Upper lobe of left lung (tissue), 6 donors: Measurements from ENCODE around the gene RCSD1. TPM values are rescaled to one million over a fixed set of nuclear protein-coding genes. Genes with fewer than 3 reads are reported as not detected.
A peak's percentile ranks its signal among the peaks of the same experiment; 100 is the strongest.

Experiments used
- ATAC-seq, 2 donors: fragments of 200-7000 bp; cut with Tn5 transposase; one replicate each; pipeline ENCODE4 v1.9.1; 2022; ENCODE audit warnings: mild to moderate bottlenecking in 2 of 2, moderate library complexity in 2 of 2; ENCODE audit not compliant: low FRiP score in 2 of 2
- DNase-seq, 2 donors: peaks; one replicate each; pipeline ENCODE4 v3.0.0-alpha.2; 2019 to 2020
- H3K27ac ChIP-seq, 4 donors: fragments of 200-600 bp; sonication (generic); one replicate each; pipeline ENCODE4 v1.5.1; 2016 to 2019
- H3K27me3 ChIP-seq, 4 donors: fragments of 200-600 bp; sonication (generic); one replicate each; pipeline ENCODE4 v1.5.1; 2017 to 2019
- H3K36me3 ChIP-seq, 4 donors: fragments of 200-600 bp; sonication (generic); one replicate each; pipeline ENCODE4 v1.5.1; 2016 to 2019
- H3K4me1 ChIP-seq, 4 donors: fragments of 200-600 bp; sonication (generic); one replicate each; pipeline ENCODE4 v1.5.1; 2018 to 2019
- H3K4me3 ChIP-seq, 4 donors: fragments of 200-600 bp; sonication (generic); one replicate each; pipeline ENCODE4 v1.5.1; 2017 to 2019; ENCODE audit warnings: mild to moderate bottlenecking in 2 of 4, moderate library complexity in 1 of 4
- H3K9me3 ChIP-seq, 4 donors: fragments of 200-600 bp; sonication (generic); one replicate each; pipeline ENCODE4 v1.5.1; 2018 to 2019
- CTCF ChIP-seq, 6 experiments: fragments of 450-650 bp in 4 of 6; fragments of 200-600 bp in 2 of 6; sonication (generic) in 2 of 6; IDR thresholded peaks; one replicate each; pipeline ENCODE4 v1.5.1; 2016 to 2019; ENCODE audit warnings: antibody characterized with exemption in 6 of 6
- EP300 ChIP-seq, 4 donors: sonication (generic); formaldehyde crosslinking; IDR thresholded peaks; one replicate each; pipeline ENCODE4 v1.5.1; 2017; ENCODE audit warnings: antibody characterized with exemption in 4 of 4, control low read depth in 2 of 4
- POLR2A ChIP-seq, 4 donors: fragments of 450-650 bp; IDR thresholded peaks; one replicate each; pipeline ENCODE4 v1.5.1; 2016 to 2017; ENCODE audit warnings: antibody characterized with exemption in 4 of 4, mild to moderate bottlenecking in 2 of 4
- POLR2AphosphoS5 ChIP-seq, 2 donors: sonication (generic); formaldehyde crosslinking; IDR thresholded peaks; one replicate each; pipeline ENCODE4 v1.5.1; 2017; ENCODE audit warnings: antibody characterized with exemption in 2 of 2
- WGBS, 2 donors: methylation state at CpG; one replicate each; pipeline ENCODE4 v1.1.5; 2017 to 2018; 5-methylcytosine and 5-hydroxymethylcytosine counted together
- total RNA-seq, 6 donors: library from RNA; depleted of rRNA in 4 of 6; stranded (reverse); fragments of >200 nt in 4 of 6; gene quantifications; one replicate each; pipeline versions ENCODE4 v1.1.0 to v1.2.1, GENCODE V29; 2016 to 2021
- donor health status: DM: no; HTN: no; CAD: no; lungs with moderate emphysema.
- donor health status: DM: no; HTN: yes; CAD: no; lungs with severe emphysema.

RCSD1 gene
- total RNA-seq, 6 donors from 2014 or later, result 10.7 to 27.2 (median 18.1) TPM

DNA sequence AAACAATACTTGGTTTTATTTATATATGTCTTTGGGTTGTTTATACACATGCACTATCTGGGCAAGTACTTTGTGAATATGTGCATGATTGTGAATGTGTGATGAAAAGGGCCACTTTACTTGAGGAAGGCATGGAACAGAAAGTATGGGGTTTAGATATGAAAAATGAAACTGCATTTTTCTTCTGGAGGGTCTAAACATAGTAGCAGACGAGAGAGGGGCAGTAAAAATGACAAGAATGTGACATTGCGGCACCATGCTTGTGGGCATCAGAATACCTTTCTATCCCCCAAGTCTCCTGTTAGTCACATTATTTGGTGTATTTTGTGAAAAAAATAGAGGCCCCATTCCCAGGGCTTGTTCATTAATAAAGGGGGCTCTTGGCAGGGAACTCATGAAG, 76.3 kb downstream of the RCSD1 start:
- no peak overlapping the region for H3K27ac ChIP-seq
- no peak for ATAC-seq
- H3K36me3 ChIP-seq, result peaks cover 0 to 16% (median 2%) of the 10 kb centered on the region in 4 donors
- H3K4me3 ChIP-seq, result no peak overlapping the region
- 79 to 80% methylated on average over 2 of the region's 2 CpGs for WGBS, 2 donors
- peak in 1 of 2 donors; percentile 1 for DNase-seq
- no peaks in the 10 kb centered on the region for H3K9me3 ChIP-seq
- TF ChIP-seq POLR2A (IDR thresholded peaks at IDR 0.05) (no peak), POLR2AphosphoS5 (IDR thresholded peaks at IDR 0.05) (no peak), EP300 (IDR thresholded peaks at IDR 0.05) (no peak), CTCF (IDR thresholded peaks at IDR 0.05) (no peak)
- no peaks in the 10 kb centered on the region for H3K27me3 ChIP-seq
- H3K4me1 ChIP-seq, result no peaks in the 10 kb centered on the region

DNA sequence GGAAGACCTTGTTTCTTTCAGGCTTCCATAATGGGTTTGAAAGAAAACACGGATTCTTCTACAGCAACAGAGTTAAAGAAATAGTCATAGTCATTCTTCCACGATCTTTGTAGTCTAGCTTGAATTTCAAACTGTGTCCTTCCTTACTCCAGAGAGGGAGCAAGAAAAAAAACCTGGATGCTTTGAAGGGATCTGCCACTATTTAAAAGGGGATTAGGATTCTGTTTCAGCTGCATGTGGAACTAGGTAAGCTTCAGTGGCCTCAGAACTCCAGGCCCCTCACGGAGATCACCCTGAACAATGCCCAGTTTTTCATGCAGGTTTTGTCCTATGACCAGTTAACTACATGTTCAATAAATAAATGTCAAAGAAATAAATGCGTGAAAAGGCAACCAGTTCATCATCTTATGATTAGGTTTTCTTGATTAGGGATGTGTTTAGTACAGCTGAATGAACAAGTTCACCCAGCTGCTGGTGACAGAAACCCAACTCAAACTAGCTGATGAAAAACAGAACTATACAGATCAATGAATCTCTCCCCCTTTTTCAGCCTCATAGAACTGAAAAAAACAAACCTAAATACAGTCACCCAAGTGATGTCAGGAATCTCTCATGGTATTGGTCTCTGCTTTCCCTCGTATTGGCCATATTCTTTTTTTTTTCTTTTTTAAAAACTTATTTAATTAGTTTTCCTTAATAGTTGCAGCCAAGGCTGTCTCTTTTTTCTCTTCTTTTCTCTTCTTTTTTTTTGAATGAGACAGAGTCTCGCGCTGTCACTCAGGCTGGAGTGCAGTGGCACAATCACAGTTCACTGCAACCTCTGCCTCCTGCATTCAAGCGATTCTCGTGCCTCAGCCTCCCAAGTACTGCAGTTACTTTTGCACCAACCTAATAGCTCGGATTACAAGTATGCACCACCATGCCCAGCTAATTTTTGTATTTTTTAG, 77.2 kb downstream of the RCSD1 start:
- WGBS, 2 donors, result 92 to 94% methylated on average over 10 of the region's 10 CpGs
- no peak overlapping the region for H3K4me3 ChIP-seq
- H3K36me3 ChIP-seq, result peaks cover 0 to 16% (median 2%) of the 10 kb centered on the region in 4 donors
- TF ChIP-seq EP300 (IDR thresholded peaks at IDR 0.05), result no peak
- no peak for TF ChIP-seq CTCF (IDR thresholded peaks at IDR 0.05)
- no peak for TF ChIP-seq POLR2A (IDR thresholded peaks at IDR 0.05)
- TF ChIP-seq POLR2AphosphoS5 (IDR thresholded peaks at IDR 0.05), result no peak
- no peaks in the 10 kb centered on the region for H3K9me3 ChIP-seq
- ATAC-seq (no peak), DNase-seq (no peak)
- H3K27me3 ChIP-seq, result no peaks in the 10 kb centered on the region
- H3K4me1 ChIP-seq, result no peaks in the 10 kb centered on the region
- H3K27ac ChIP-seq, result no peak overlapping the region

DNA sequence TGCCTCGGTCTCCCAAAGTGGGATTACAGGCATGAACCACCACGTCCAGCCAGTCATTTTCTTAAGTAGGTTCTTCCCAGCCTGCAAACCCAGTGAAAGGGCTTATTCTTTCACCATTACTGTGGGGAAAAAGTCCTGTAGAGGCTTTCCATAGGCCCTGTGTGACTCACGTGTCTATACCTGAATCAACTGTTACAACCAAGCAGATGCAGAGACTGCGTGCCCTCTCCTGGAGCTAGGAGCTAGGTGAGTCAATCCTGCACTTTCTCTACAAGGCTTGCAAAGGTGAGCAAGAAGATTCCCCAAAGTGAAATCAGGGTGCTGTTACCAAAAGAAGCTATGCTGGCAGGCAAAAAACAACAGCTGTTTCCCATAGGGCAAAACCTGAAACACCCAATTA, 77.9 kb downstream of the RCSD1 start:
- Histone ChIP-seq H3K27me3 (no peaks in the 10 kb centered on the region), H3K27ac (no peak overlapping the region), H3K36me3 (peaks cover 0 to 14% (median 2%) of the 10 kb centered on the region in 4 donors), H3K9me3 (no peaks in the 10 kb centered on the region), H3K4me1 (no peaks in the 10 kb centered on the region), H3K4me3 (no peak overlapping the region)
- TF ChIP-seq POLR2AphosphoS5 (IDR thresholded peaks at IDR 0.05) (no peak), EP300 (IDR thresholded peaks at IDR 0.05) (no peak), POLR2A (IDR thresholded peaks at IDR 0.05) (no peak), CTCF (IDR thresholded peaks at IDR 0.05) (no peak)
- ATAC-seq (no peak), DNase-seq (no peak)
- 87 to 93% methylated on average over 4 of the region's 4 CpGs for WGBS, 2 donors

DNA sequence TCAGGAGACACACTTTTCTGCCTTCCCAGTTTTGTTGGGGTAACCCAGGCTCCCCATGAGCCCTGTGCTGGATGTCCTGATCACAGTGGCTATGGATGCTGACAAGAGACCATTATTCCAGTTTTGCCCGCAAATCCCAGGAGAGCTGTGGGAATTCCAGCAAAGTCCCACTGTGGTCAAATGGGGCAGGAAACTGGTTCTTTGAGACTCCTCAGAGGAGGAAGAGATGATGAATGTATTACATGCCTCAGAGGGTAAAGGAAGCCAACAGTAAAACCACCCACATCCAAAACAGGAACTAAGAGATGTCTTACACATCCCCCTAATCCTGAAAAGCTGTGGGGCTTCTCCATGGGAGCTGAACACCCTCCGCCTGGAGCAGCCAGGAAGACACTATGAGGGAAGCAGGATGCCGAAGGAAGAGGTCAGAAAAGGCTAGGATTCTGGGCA, 78.9 kb downstream of the RCSD1 start:
- no peak for ATAC-seq
- Histone ChIP-seq H3K9me3 (no peaks in the 10 kb centered on the region), H3K27me3 (no peaks in the 10 kb centered on the region), H3K4me1 (peaks cover 0 to 8% (median 4%) of the 10 kb centered on the region in 4 donors), H3K36me3 (peaks cover 0 to 5% (median 2%) of the 10 kb centered on the region in 4 donors), H3K4me3 (no peak overlapping the region), H3K27ac (no peak overlapping the region)
- TF ChIP-seq POLR2A (IDR thresholded peaks at IDR 0.05) (no peak), POLR2AphosphoS5 (IDR thresholded peaks at IDR 0.05) (no peak), CTCF (IDR thresholded peaks at IDR 0.05) (no peak), EP300 (IDR thresholded peaks at IDR 0.05) (no peak)
- WGBS, 2 donors, result 56 to 58% methylated on average over 2 to 3 of the region's 3 CpGs
- DNase-seq, result no peak
